Astrocyte of the cerebellum (primary cell): ENCODE data around the gene TMED7.

Experiments used
- DNase-seq: peaks from one replicate; pipeline ENCODE4 v3.0.0-alpha.2; 2011; ENCODE audit warnings: low read depth
- H3K4me3 ChIP-seq: 2 replicates; pipeline ENCODE4 v1.5.1; 2011; ENCODE audit warnings: mild to moderate bottlenecking, low read depth, low read length, moderate library complexity
- CTCF ChIP-seq: IDR thresholded peaks from 2 replicates; pipeline ENCODE4 v1.5.1; 2012; ENCODE audit warnings: low read length, low read depth, moderate library complexity, mild to moderate bottlenecking; ENCODE audit errors: missing control alignments
- in situ Hi-C: cut with HindIII; loops from 2 replicates; pipeline ENCODE4 v1.10.0; 2017; ENCODE audit warnings: low sequenced_read_pairs

TMED7 gene

GRCh38 chr5:115644046-115644445, 18.2 kb upstream of the TMED7 start:
- no peak overlapping the region for H3K4me3 ChIP-seq
- no peak for TF ChIP-seq CTCF
- no peak for DNase-seq
- in situ Hi-C loops: no loop called here

- no peak for DNase-seq
- in situ Hi-C loops: no loop called here
- TF ChIP-seq CTCF: no peak
- H3K4me3 ChIP-seq: no peak overlapping the region
Measured at GRCh38 chr5:115641948-115642347, 16.1 kb upstream of the TMED7 start.

DNA sequence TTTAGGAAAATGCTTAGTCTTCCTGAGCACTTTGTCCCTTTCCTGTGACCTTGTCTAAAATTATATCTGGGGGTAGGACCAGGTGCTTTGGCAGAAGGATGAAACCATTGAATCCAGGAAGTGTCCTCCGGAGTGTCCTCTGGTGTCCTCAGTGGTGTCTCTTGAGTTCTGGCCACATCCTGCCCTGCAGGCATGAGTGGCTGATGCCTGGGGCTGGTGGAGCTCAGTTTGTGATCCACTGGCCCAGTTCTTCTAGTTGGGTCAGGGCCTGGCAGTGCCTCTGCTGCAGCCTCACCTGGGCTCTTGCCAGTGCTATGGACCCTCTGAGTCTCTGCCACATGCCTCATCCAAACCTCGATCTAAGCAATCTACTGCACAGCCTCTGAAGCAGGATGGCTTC, 14.4 kb upstream of the TMED7 start:
- in situ Hi-C loops: no loop called here
- TF ChIP-seq CTCF: no peak
- H3K4me3 ChIP-seq: no peak overlapping the region
- no peak for DNase-seq

DNA sequence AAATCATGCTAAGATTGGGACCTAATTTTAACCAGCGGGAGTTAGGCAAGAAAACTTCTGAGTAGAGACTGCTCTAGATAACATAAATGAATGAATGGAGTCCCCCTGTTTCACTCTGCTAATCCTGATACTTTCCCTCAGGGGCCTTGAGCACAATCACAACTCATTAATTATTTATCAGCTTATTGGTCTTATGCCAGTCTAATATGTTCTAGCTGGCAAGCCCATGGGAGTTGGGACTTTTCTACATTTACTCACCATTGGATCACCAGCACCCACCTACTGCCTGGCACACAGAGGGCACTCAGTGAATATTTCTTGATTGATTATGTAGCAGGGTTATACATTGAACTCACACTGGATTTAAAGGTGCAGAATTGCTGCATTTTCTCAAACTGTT, 13.5 kb upstream of the TMED7 start:
- no peak overlapping the region for H3K4me3 ChIP-seq
- no peak for TF ChIP-seq CTCF
- in situ Hi-C loops: no loop called here
- DNase-seq: no peak

GRCh38 chr5:115637507-115637906, 11.7 kb upstream of the TMED7 start:
- in situ Hi-C loops: no loop called here
- H3K4me3 ChIP-seq: no peak overlapping the region
- TF ChIP-seq CTCF: no peak
- no peak for DNase-seq

DNA sequence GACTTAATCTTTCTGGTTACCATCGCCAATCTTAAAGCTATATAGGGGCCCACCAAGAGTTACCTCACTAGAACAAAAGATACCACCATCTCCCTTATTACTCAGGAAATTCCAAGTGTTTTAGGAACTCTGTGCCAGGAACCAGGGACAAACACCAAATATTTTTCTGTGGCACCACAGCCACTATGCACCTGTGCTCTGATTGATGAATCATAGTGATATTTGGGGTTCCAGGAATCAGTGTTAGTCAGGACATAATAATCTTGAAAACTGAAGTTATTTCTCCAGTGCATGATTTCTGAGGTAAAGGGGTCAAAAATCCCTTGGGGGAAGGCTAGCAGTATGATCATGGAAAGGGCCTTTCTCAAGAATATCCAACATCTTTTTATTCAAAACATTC, 10.2 kb upstream of the TMED7 start:
- in situ Hi-C loops: no loop called here
- no peak for TF ChIP-seq CTCF
- DNase-seq: no peak
- H3K4me3 ChIP-seq: no peak overlapping the region

DNA sequence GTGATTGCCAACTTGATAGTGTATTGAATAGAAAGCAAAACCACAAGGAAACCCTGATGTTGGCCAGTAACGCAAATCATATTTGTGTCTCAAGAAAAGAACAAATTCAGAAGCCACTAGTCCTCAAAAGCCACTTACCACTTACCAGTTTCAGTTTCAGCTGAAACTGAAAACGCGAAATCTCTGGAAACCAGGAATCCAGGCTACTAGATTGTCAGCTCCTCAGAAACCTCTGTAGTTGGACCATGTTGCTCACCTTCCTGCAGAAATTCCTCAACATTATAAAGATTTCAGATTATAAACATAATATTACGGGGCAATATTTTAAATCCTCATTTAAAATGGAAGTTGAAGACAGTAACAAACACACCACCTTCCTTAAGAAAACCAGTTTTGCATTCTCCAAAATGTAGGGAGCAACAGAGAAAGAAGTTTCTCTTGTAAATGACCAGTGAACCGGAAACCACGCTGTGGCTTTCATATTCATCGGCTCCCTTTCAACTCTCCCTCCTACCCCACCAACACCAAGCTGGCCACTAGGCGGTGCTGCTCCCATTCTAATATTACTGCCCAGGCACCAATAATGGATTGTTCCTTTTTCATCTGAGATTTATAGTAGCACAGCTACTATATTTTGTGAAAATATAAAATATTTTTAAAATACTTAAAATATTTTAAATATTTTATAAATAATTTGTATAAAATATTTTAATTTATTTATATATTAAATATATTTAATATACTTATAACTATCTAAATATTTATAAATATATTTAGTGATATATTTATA, 8.7 kb upstream of the TMED7 start:
- in situ Hi-C loops: no loop called here
- DNase-seq: peak; percentile 77
- H3K4me3 ChIP-seq: peak overlapping the region; percentile 26
- peak; percentile 93 for TF ChIP-seq CTCF
